GM23338 (cell line): ENCODE measurements around the gene ADCY5. TPM values are rescaled to one million over a fixed set of nuclear protein-coding genes. Genes with fewer than 3 reads are reported as not detected.

Source experiments
- ATAC-seq: fragments of 200-7000 bp; cut with Tn5 transposase; 3 replicates; pipeline ENCODE4 v1.9.1; 2020
- DNase-seq: peaks from one replicate; pipeline ENCODE4 v3.0.0-alpha.2; 2015; ENCODE audit warnings: low spot score
- H2AFZ ChIP-seq: fragments of 200-600 bp; sonication (generic); 2 replicates; pipeline ENCODE4 v1.8.0; 2016; ENCODE audit warnings: antibody characterized with exemption, mild to moderate bottlenecking, moderate library complexity
- H3F3A ChIP-seq: fragments of 200-600 bp; sonication (generic); replicated peaks from 2 replicates; pipeline ENCODE4 v1.8.0; 2017; ENCODE audit warnings: antibody characterized with exemption, mixed run types, low read depth
- H3K27ac ChIP-seq: fragments of 200-600 bp; sonication (generic); 2 replicates; pipeline ENCODE4 v1.6.1; 2016; ENCODE audit warnings: low read depth
- H3K27me3 ChIP-seq: fragments of 200-600 bp; sonication (generic); 2 replicates; pipeline ENCODE4 v1.8.0; 2016; ENCODE audit warnings: mild to moderate bottlenecking, mixed run types, moderate library complexity; ENCODE audit not compliant: insufficient read depth
- H3K36me3 ChIP-seq: fragments of 200-600 bp; sonication (generic); 2 replicates; pipeline ENCODE4 v1.8.0; 2016; ENCODE audit warnings: mild to moderate bottlenecking; ENCODE audit not compliant: insufficient read depth
- H3K4me1 ChIP-seq: fragments of 200-600 bp; sonication (generic); 2 replicates; pipeline ENCODE4 v1.8.0; 2016; ENCODE audit warnings: mild to moderate bottlenecking, moderate library complexity; ENCODE audit not compliant: insufficient read depth
- H3K4me2 ChIP-seq: fragments of 200-600 bp; sonication (generic); 2 replicates; pipeline ENCODE4 v1.7.1; 2017; ENCODE audit warnings: mixed run types
- H3K4me3 ChIP-seq: fragments of 200-600 bp; sonication (generic); 2 replicates; pipeline ENCODE4 v1.6.1; 2016; ENCODE audit warnings: mixed run types
- H3K79me2 ChIP-seq: fragments of 200-600 bp; sonication (generic); replicated peaks from 2 replicates; pipeline ENCODE4 v1.8.0; 2017; ENCODE audit warnings: mild to moderate bottlenecking; ENCODE audit not compliant: insufficient read depth
- H3K9me2 ChIP-seq: fragments of 200-600 bp; sonication (generic); 2 replicates; pipeline ENCODE4 v1.8.0; 2017; ENCODE audit not compliant: insufficient read depth
- H4K20me1 ChIP-seq: fragments of 200-600 bp; sonication (generic); replicated peaks from 2 replicates; pipeline ENCODE4 v1.8.0; 2017; ENCODE audit warnings: mild to moderate bottlenecking; ENCODE audit not compliant: insufficient read depth
- H3K27ac Mint-ChIP-seq: 2 replicates; pipeline ENCODE4 v1.8.0; 2020; ENCODE audit warnings: inconsistent platforms, mild to moderate bottlenecking, moderate library complexity, mixed read lengths
- H3K27me3 Mint-ChIP-seq: 3 replicates; pipeline ENCODE4 v1.8.0; 2022; ENCODE audit warnings: low read depth, mild to moderate bottlenecking, moderate library complexity, mixed read lengths, inconsistent platforms; ENCODE audit not compliant: insufficient read depth, poor library complexity
- H3K36me3 Mint-ChIP-seq: 3 replicates; pipeline ENCODE4 v1.8.0; 2021; ENCODE audit warnings: low read depth, mild to moderate bottlenecking, inconsistent platforms, moderate library complexity, mixed read lengths
- H3K4me1 Mint-ChIP-seq: 3 replicates; pipeline ENCODE4 v1.8.0; 2020; ENCODE audit warnings: mild to moderate bottlenecking, inconsistent platforms, mixed read lengths
- H3K4me3 Mint-ChIP-seq: 3 replicates; pipeline ENCODE4 v1.8.0; 2021; ENCODE audit warnings: moderate library complexity, mild to moderate bottlenecking, inconsistent platforms, mixed read lengths
- H3K9me3 Mint-ChIP-seq: 3 replicates; pipeline ENCODE4 v1.8.0; 2020; ENCODE audit warnings: moderate library complexity, mild to moderate bottlenecking, inconsistent platforms, mixed read lengths
- CTCF ChIP-seq, 2 experiments: fragments of 200-600 bp in 1 of 2; sonication (generic) in 1 of 2; conservative IDR thresholded peaks; 2 replicates each; pipeline versions ENCODE4 v1.5.1 to v1.6.1; 2016 to 2017; ENCODE audit warnings: antibody characterized with exemption in 2 of 2, low read depth in 2 of 2, mild to moderate bottlenecking in 2 of 2, moderate library complexity in 1 of 2
- EZH2phosphoT487 ChIP-seq: fragments of 200-600 bp; sonication (generic); IDR thresholded peaks from one replicate; pipeline ENCODE4 v1.8.1; 2018; ENCODE audit warnings: antibody characterized with exemption; ENCODE audit not compliant: unreplicated experiment
- JUNB ChIP-seq: IDR thresholded peaks from one replicate; pipeline ENCODE4 v1.6.1; 2016; ENCODE audit warnings: antibody characterized with exemption; ENCODE audit not compliant: unreplicated experiment
- POLR2AphosphoS5 ChIP-seq: IDR thresholded peaks from 2 replicates; pipeline ENCODE4 v1.6.1; 2016; ENCODE audit warnings: antibody characterized with exemption, low read depth
- REST ChIP-seq: IDR thresholded peaks from one replicate; pipeline ENCODE4 v1.6.1; 2018; ENCODE audit warnings: antibody characterized with exemption; ENCODE audit not compliant: unreplicated experiment
- ZNF114 ChIP-seq: fragments of 250-450 bp; sonication (Bioruptor Pico); IDR thresholded peaks from 2 replicates; pipeline ENCODE4 v1.5.0; 2020; ENCODE audit warnings: mild to moderate bottlenecking, moderate library complexity
- ZNF462 ChIP-seq: fragments of 250-450 bp; sonication (Bioruptor Pico); IDR thresholded peaks from 2 replicates; pipeline ENCODE4 v1.5.0; 2020; ENCODE audit warnings: mild to moderate bottlenecking, moderate library complexity
- polyA plus RNA-seq: library from polyadenylated mRNA; unstranded; fragments of >200 nt; fragmentation: Nextera tagmentation; extraction: Ambion mirVana; gene quantifications from 2 replicates; pipeline ENCODE4 v1.2.1, GENCODE V29; 2016
- total RNA-seq: library from RNA; depleted of rRNA; stranded (reverse); fragments of >200 nt; shearing (Covaris generic); gene quantifications from 2 replicates; pipeline ENCODE4 v1.2.3, GENCODE V29; 2014

Gene ADCY5
- total and polyA plus RNA-seq, 2 experiments from 2014 or later: 3.5 to 10.2 TPM

- TF ChIP-seq CTCF (conservative IDR thresholded peaks at IDR 0.05; ENCODE audit: low read depth in 2 of 2) (no peak), ZNF114 (no peak), EZH2phosphoT487 (no peak), JUNB (no peak), REST (no peak), POLR2AphosphoS5 (no peak), ZNF462 (CRISPR knock-in tag) (no peak)
- no peaks in the 10 kb centered on the region for H3F3A ChIP-seq
- H3K4me1 Mint-ChIP-seq: peaks cover 9% of the 10 kb centered on the region; the same call in 2 of the 3 replicates
- H3K4me3 Mint-ChIP-seq: no peak overlapping the region
- H3K27me3 Mint-ChIP-seq: no peaks in the 10 kb centered on the region
- no peak overlapping the region for H2AFZ ChIP-seq
- no peaks in the 10 kb centered on the region for H3K79me2 ChIP-seq
- H3K9me2 ChIP-seq: no peaks in the 10 kb centered on the region
- H3K4me3 ChIP-seq: no peak overlapping the region
- H3K27ac ChIP-seq: no peak overlapping the region
- H3K4me2 ChIP-seq: no peak overlapping the region
- no peaks in the 10 kb centered on the region for H4K20me1 ChIP-seq
- DNase-seq: no peak
- H3K36me3 Mint-ChIP-seq: peaks cover 6% of the 10 kb centered on the region; the same call in 2 of the 3 replicates
- peaks cover 9% of the 10 kb centered on the region for H3K4me1 ChIP-seq
- no peak overlapping the region for H3K27ac Mint-ChIP-seq
- H3K36me3 ChIP-seq: no peaks in the 10 kb centered on the region
- no peak for ATAC-seq
- no peaks in the 10 kb centered on the region for H3K9me3 Mint-ChIP-seq
- no peaks in the 10 kb centered on the region for H3K27me3 ChIP-seq
Observed at GRCh38 chr3:123270818-123271217, 178.1 kb downstream of the ADCY5 start.
